K562 (cell line): ENCODE measurements around the gene TIMP2. TPM values are rescaled to one million over a fixed set of nuclear protein-coding genes. Genes with fewer than 3 reads are reported as not detected.

Experiments
- ATAC-seq: fragments of 200-7000 bp; cut with Tn5 transposase; 3 replicates; pipeline ENCODE4 v1.9.1; 2020; ENCODE audit warnings: moderate library complexity
- BruUV-seq: library from RNA; stranded (reverse); fragments of 400-500 nt; replicated peaks from 2 replicates; lab custom pipeline; 2021; lab: Mats Ljungman, UMichigan
- CTCF ChIA-PET: fragments of 300-600 bp; formaldehyde crosslinking; extraction: SDS; loops from one replicate; lab custom pipeline; 2021; ENCODE audit warnings: low intra/inter-chr PET ratio; lab: Yijun Ruan, JAX
- POLR2A ChIA-PET: fragments of 300-600, 350-650 bp; sonication (Branson Sonifier 250); formaldehyde crosslinking; extraction: SDS; loops from one replicate; lab custom pipeline; 2021; ENCODE audit warnings: antibody characterized with exemption, inconsistent platforms; lab: Yijun Ruan, JAX
- DNase-seq, 4 experiments: peaks; one replicate each; pipeline versions ENCODE4 v3.0.0 to v3.0.0-alpha.2; 2011 to 2018; ENCODE audit warnings: low spot score in 3 of 4, mixed read lengths in 3 of 4; ENCODE audit errors: extremely low read depth in 1 of 4
- FAIRE-seq: peaks from 2 replicates; lab custom pipeline; 2011; peaks lifted over from hg19 to GRCh38; lab: Jason Lieb, UNC
- H2AFZ ChIP-seq: 2 replicates; pipeline ENCODE4 v1.6.0; 2011; ENCODE audit warnings: low read depth, low read length, control low read depth, inconsistent platforms
- H3K27ac ChIP-seq: fragments of 200-600 bp; 3 replicates; pipeline ENCODE4 v1.8.0; 2011; ENCODE audit warnings: low read depth, mild to moderate bottlenecking, control low read depth, inconsistent platforms, low read length, moderate library complexity, mixed read lengths; ENCODE audit errors: extremely low read depth
- H3K27me3 ChIP-seq, 2 experiments: fragments of 300-600 bp in 1 of 2; 2 replicates in 1 of 2; 3 replicates in 1 of 2; pipeline versions ENCODE4 v1.6.0 to v1.8.0; 2011; ENCODE audit warnings: inconsistent platforms in 2 of 2, low read length in 2 of 2, mild to moderate bottlenecking in 1 of 2, mixed read lengths in 1 of 2, moderate library complexity in 1 of 2; ENCODE audit not compliant: control insufficient read depth in 2 of 2, insufficient read depth in 2 of 2
- H3K36me3 ChIP-seq: fragments of 300-600 bp; 3 replicates; pipeline ENCODE4 v1.8.0; 2011; ENCODE audit warnings: mild to moderate bottlenecking, low read length, inconsistent platforms; ENCODE audit not compliant: control insufficient read depth, insufficient read depth
- H3K4me1 ChIP-seq, 2 experiments: fragments of 200-600 bp in 1 of 2; replicated peaks in 1 of 2; 2 replicates in 1 of 2; 3 replicates in 1 of 2; pipeline versions ENCODE4 v1.5.1 to v1.8.0; 2011; ENCODE audit warnings: inconsistent platforms in 2 of 2, low read length in 2 of 2, mild to moderate bottlenecking in 1 of 2, mixed read lengths in 1 of 2, moderate library complexity in 1 of 2; ENCODE audit not compliant: control insufficient read depth in 2 of 2, insufficient read depth in 2 of 2
- H3K4me2 ChIP-seq: 2 replicates; pipeline ENCODE4 v1.6.1; 2011; ENCODE audit warnings: low read length, control low read depth, inconsistent platforms, mixed read lengths; ENCODE audit not compliant: insufficient read depth
- H3K4me3 ChIP-seq: fragments of 200-600 bp; sonication (generic), shearing (Covaris generic); 2 replicates; pipeline ENCODE4 v1.5.1; 2016; ENCODE audit warnings: control low read depth, inconsistent platforms
- H3K79me2 ChIP-seq: fragments of 200-600 bp; 3 replicates; pipeline ENCODE4 v1.8.0; 2011; ENCODE audit warnings: low read length, inconsistent platforms; ENCODE audit not compliant: control insufficient read depth, insufficient read depth
- H3K9ac ChIP-seq, 2 experiments: 2 replicates each; pipeline versions ENCODE4 v1.6.0 to v1.6.1; 2011; ENCODE audit warnings: low read depth in 2 of 2, low read length in 2 of 2, control low read depth in 1 of 2, inconsistent platforms in 1 of 2, mild to moderate bottlenecking in 1 of 2, mixed read lengths in 1 of 2; ENCODE audit not compliant: insufficient read depth in 1 of 2
- H3K9me1 ChIP-seq: one replicate; pipeline ENCODE4 v1.6.0; 2011; ENCODE audit warnings: inconsistent platforms, mild to moderate bottlenecking, low read length, moderate library complexity; ENCODE audit not compliant: control insufficient read depth, insufficient read depth
- H3K9me3 ChIP-seq: replicated peaks from 2 replicates; pipeline ENCODE4 v1.5.1; 2011; ENCODE audit warnings: low read depth, low read length, inconsistent platforms; ENCODE audit not compliant: control insufficient read depth, insufficient read depth
- H4K20me1 ChIP-seq: replicated peaks from 2 replicates; pipeline ENCODE4 v1.6.1; 2011; ENCODE audit warnings: low read length, inconsistent platforms, mixed read lengths; ENCODE audit not compliant: control insufficient read depth, insufficient read depth
- ELF2 ChIP-seq: fragments of 250-450 bp; sonication (Bioruptor Pico); IDR thresholded peaks from 2 replicates; pipeline ENCODE4 v1.5.0; 2021; ENCODE audit warnings: mild to moderate bottlenecking
- GTF2A2 ChIP-seq: IDR thresholded peaks from 2 replicates; pipeline ENCODE4 v1.6.1; 2016; ENCODE audit warnings: mild to moderate bottlenecking, missing genetic modification characterization, missing compliant biosample characterization
- HLTF ChIP-seq: fragments of 450-650 bp; IDR thresholded peaks from 2 replicates; pipeline ENCODE4 v1.6.1; 2016
- HNRNPUL1 ChIP-seq: fragments of 200-400 bp; formaldehyde crosslinking; IDR thresholded peaks from 2 replicates; pipeline ENCODE4 v1.6.1; 2017; ENCODE audit warnings: low read length
- NELFE ChIP-seq: IDR thresholded peaks from 2 replicates; pipeline ENCODE4 v1.6.1; 2011; ENCODE audit warnings: mild to moderate bottlenecking; ENCODE audit not compliant: insufficient read depth, insufficient read length
- NFE2 ChIP-seq: IDR thresholded peaks from 2 replicates; pipeline ENCODE4 v1.6.1; 2014; ENCODE audit warnings: antibody characterized with exemption, low read depth
- ZNF239 ChIP-seq: fragments of 250-450 bp; sonication (Bioruptor Pico); IDR thresholded peaks from 2 replicates; pipeline ENCODE4 v1.4.0; 2020; ENCODE audit warnings: mild to moderate bottlenecking
- ZNF41 ChIP-seq: fragments of 250-450 bp; sonication (Bioruptor Pico); conservative IDR thresholded peaks from 2 replicates; pipeline ENCODE4 v1.4.0; 2020; ENCODE audit warnings: mild to moderate bottlenecking
- ZNF445 ChIP-seq: fragments of 250-450 bp; sonication (Bioruptor Pico); IDR thresholded peaks from 2 replicates; pipeline ENCODE4 v1.4.0; 2020; ENCODE audit warnings: low read depth, mild to moderate bottlenecking, moderate library complexity
- WGBS: fragments of 100-300 bp; shearing (Covaris generic); methylation state at CpG from one replicate; pipeline ENCODE4 v1.1.6; 2016; ENCODE audit warnings: low coverage, mixed read lengths; ENCODE audit not compliant: insufficient coverage; ENCODE audit errors: missing lambda C conversion rate; 5-methylcytosine and 5-hydroxymethylcytosine counted together
- in situ Hi-C: fragments of 300-500 bp; cut with MboI; formaldehyde crosslinking; loops from 4 replicates; pipeline ENCODE4 v1.15.0; 2018; ENCODE audit warnings: inconsistent platforms, mixed read lengths
- intact Hi-C: fragments of 100-400 bp; cut with micrococcal nuclease; formaldehyde crosslinking; loops from 2 replicates; pipeline ENCODE4 v1.14.2; 2022
- polyA plus RNA-seq, 8 experiments: library from polyadenylated mRNA; depleted of rRNA in 4 of 8; stranded (reverse) in 5 of 8; unstranded in 3 of 8; fragments of >200 nt; fragmentation: Nextera tagmentation in 2 of 8; fragmentation: Illumina TruSeq in 1 of 8; extraction: Ambion mirVana in 2 of 8; extraction: Trizol in 1 of 8; gene quantifications; 2 replicates each; pipeline versions ENCODE4 v1.2.1 to v1.2.3, GENCODE V29; 2011 to 2014; ENCODE audit warnings: inconsistent platforms in 1 of 8, missing spikeins in 1 of 8
- total RNA-seq, 7 experiments: library from RNA; depleted of rRNA in 6 of 7; stranded (reverse); fragments of >200 nt in 6 of 7; fragmentation: Illumina TruSeq in 2 of 7; extraction: Trizol in 2 of 7; gene quantifications; 2 replicates each; pipeline versions ENCODE4 v1.2.1 to v1.2.3, GENCODE V29; 2011 to 2021; ENCODE audit warnings: low replicate concordance in 1 of 7
- TF ChIP-seq, protein P1 (sequence below): fragments of 450-650 bp; formaldehyde crosslinking; IDR thresholded peaks from 2 replicates; pipeline ENCODE4 v1.4.0; 2020; ENCODE audit warnings: mild to moderate bottlenecking, moderate library complexity
- TF ChIP-seq, protein P2 (sequence below): sonication (generic); formaldehyde crosslinking; IDR thresholded peaks from 2 replicates; pipeline ENCODE4 v1.8.0; 2022; ENCODE audit warnings: mild to moderate bottlenecking, missing genetic modification reagents, borderline replicate concordance
- TF ChIP-seq, protein P3 (sequence below): IDR thresholded peaks from 2 replicates; pipeline ENCODE4 v1.6.1; 2011; ENCODE audit not compliant: insufficient read length; ENCODE audit errors: extremely low read depth
- TF ChIP-seq, protein P4 (sequence below): sonication (generic); formaldehyde crosslinking; IDR thresholded peaks from 2 replicates; pipeline ENCODE4 v1.8.0; 2022; ENCODE audit warnings: missing genetic modification reagents, mild to moderate bottlenecking, borderline replicate concordance

The TIMP2 gene
- total and polyA plus RNA-seq, 9 of the 15 experiments (the other 6 are each of a cell fraction or from before 2014, with no cell fraction given), result 0.55 TPM; not detected in 8

DNA sequence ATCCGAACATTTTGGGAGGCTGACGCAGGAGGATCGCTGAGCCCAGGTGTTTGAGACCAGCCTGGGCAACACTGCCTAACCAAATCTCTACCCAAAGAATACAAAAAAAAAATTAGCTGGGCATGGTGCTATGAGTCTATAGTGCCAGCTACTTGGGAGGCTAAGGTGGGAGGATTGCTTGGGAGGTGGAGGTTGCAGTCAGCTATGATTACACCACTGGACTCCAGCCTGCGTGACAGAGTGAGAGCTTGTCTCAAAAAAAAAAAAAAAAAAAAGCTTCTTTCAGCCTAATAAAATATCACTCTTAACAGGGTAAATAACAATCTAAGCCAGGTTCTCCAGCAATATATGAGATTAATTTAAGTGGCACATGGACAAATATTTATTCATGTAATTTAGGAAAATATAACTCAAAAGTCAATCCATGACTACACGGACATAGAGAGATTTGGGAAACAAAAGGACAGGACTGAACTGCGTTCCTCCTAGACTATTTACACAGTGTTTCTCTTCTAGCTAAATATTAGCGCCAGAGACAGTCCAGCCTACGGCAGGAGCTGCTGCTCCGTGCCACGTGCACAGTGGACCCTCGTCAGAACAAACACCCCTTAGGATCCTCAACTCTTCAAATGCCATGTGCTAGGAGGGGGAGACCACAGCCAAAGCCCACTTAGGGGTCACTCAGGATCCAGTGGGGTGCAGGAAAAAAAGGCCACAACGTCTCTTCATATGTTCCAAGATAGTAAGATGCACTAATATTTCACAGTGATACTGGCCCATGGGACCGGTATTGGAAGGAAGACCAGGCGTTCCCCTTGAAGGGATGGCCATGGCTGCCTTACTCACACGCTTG lies 93.3 kb downstream of the TIMP2 start:
- 95% methylated on average over 12 of the region's 15 CpGs for WGBS
- FAIRE-seq, result no peak
- no peaks in the 10 kb centered on the region for H3K4me1 ChIP-seq
- TF ChIP-seq, protein P1, sequence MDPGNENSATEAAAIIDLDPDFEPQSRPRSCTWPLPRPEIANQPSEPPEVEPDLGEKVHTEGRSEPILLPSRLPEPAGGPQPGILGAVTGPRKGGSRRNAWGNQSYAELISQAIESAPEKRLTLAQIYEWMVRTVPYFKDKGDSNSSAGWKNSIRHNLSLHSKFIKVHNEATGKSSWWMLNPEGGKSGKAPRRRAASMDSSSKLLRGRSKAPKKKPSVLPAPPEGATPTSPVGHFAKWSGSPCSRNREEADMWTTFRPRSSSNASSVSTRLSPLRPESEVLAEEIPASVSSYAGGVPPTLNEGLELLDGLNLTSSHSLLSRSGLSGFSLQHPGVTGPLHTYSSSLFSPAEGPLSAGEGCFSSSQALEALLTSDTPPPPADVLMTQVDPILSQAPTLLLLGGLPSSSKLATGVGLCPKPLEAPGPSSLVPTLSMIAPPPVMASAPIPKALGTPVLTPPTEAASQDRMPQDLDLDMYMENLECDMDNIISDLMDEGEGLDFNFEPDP, result no peak
- TF ChIP-seq ZNF239 (CRISPR knock-in tag) (no peak), HLTF (no peak), NFE2 (no peak), GTF2A2 (tag) (no peak), ZNF445 (CRISPR knock-in tag) (no peak), ZNF41 (CRISPR knock-in tag) (no peak), ELF2 (CRISPR knock-in tag) (no peak), HNRNPUL1 (no peak), NELFE (no peak)
- TF ChIP-seq, protein P2, sequence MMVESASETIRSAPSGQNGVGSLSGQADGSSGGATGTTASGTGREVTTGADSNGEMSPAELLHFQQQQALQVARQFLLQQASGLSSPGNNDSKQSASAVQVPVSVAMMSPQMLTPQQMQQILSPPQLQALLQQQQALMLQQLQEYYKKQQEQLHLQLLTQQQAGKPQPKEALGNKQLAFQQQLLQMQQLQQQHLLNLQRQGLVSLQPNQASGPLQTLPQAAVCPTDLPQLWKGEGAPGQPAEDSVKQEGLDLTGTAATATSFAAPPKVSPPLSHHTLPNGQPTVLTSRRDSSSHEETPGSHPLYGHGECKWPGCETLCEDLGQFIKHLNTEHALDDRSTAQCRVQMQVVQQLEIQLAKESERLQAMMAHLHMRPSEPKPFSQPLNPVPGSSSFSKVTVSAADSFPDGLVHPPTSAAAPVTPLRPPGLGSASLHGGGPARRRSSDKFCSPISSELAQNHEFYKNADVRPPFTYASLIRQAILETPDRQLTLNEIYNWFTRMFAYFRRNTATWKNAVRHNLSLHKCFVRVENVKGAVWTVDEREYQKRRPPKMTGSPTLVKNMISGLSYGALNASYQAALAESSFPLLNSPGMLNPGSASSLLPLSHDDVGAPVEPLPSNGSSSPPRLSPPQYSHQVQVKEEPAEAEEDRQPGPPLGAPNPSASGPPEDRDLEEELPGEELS, result no peak
- TF ChIP-seq, protein P3, sequence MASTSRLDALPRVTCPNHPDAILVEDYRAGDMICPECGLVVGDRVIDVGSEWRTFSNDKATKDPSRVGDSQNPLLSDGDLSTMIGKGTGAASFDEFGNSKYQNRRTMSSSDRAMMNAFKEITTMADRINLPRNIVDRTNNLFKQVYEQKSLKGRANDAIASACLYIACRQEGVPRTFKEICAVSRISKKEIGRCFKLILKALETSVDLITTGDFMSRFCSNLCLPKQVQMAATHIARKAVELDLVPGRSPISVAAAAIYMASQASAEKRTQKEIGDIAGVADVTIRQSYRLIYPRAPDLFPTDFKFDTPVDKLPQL, result no peak
- TF ChIP-seq, protein P4, sequence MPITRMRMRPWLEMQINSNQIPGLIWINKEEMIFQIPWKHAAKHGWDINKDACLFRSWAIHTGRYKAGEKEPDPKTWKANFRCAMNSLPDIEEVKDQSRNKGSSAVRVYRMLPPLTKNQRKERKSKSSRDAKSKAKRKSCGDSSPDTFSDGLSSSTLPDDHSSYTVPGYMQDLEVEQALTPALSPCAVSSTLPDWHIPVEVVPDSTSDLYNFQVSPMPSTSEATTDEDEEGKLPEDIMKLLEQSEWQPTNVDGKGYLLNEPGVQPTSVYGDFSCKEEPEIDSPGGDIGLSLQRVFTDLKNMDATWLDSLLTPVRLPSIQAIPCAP, result no peak
- TF ChIP-seq, all 486 proteins: peak for 0
- no peak for ATAC-seq
- H3K27me3 ChIP-seq, result no peaks in the 10 kb centered on the region
- no peak overlapping the region for H3K4me3 ChIP-seq
- H4K20me1 ChIP-seq, result peaks cover 3% of the 10 kb centered on the region; the same call in 1 of the 2 replicates
- no peak overlapping the region for H2AFZ ChIP-seq
- H3K9me1 ChIP-seq, result no peaks in the 10 kb centered on the region
- POLR2A ChIA-PET, result no interaction called here
- no TSS peak for BruUV-seq
- no peak overlapping the region for H3K27ac ChIP-seq
- no peak for DNase-seq
- H3K79me2 ChIP-seq, result peaks cover 9% of the 10 kb centered on the region; the same call in 2 of the 3 replicates
- CTCF ChIA-PET, result no interaction called here
- H3K9me3 ChIP-seq, result no peaks in the 10 kb centered on the region
- intact Hi-C loops (no loop called here), in situ Hi-C loops (no loop called here)
- H3K4me2 ChIP-seq, result no peak overlapping the region
- H3K9ac ChIP-seq, result no peak overlapping the region
- H3K36me3 ChIP-seq, result peaks cover 95% of the 10 kb centered on the region
